Dermis microvascular lymphatic vessel endothelial cell (primary cell): ENCODE data around the gene PEX26. TPM values are rescaled to one million over a fixed set of nuclear protein-coding genes. Genes with fewer than 3 reads are reported as not detected.
"Not testable (repeated sequence)": the region's sequence is repeated elsewhere in the genome, so short reads cannot be mapped to it uniquely, and the experiment has no call there.

Experiments
- DNase-seq, 2 donors: peaks; one replicate each; pipeline versions ENCODE4 v3.0.0 to v3.0.0-alpha.2; 2010; ENCODE audit warnings: low read depth in 2 of 2
- total RNA-seq: library from RNA; depleted of rRNA; stranded (reverse); fragments of >200 nt; gene quantifications from 2 replicates; pipeline ENCODE4 v1.2.1, GENCODE V29; 2014

PEX26 gene
- total RNA-seq, 1 donor from 2014 or later = 13.6 TPM

GRCh38 chr22:18056807-18057474 is 20.8 kb upstream of the PEX26 start:
- DNase-seq = no peak

- peak; percentile 16 to 92 for DNase-seq
These were observed 20.1 kb upstream of the PEX26 start for GRCh38 chr22:18057568-18058209.

GRCh38 chr22:18058371-18059093 is 19.3 kb upstream of the PEX26 start:
- DNase-seq = no peak

DNA sequence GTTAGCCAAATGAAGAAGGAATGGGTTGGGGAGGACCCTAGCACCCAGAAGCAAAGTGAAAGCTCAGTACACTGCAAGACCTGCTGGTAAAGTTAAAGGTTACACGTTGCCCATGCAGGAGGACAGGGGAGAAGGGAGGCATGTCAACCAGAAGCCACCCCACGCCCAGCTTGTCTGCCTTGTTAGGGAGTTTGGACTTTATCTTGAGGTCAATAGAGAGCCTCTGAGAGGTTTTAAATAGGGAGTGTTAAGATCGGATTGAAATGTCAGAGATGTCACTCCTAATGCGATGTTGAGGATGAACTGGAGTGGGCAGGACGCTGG is 18.7 kb upstream of the PEX26 start:
- no peak for DNase-seq

DNA sequence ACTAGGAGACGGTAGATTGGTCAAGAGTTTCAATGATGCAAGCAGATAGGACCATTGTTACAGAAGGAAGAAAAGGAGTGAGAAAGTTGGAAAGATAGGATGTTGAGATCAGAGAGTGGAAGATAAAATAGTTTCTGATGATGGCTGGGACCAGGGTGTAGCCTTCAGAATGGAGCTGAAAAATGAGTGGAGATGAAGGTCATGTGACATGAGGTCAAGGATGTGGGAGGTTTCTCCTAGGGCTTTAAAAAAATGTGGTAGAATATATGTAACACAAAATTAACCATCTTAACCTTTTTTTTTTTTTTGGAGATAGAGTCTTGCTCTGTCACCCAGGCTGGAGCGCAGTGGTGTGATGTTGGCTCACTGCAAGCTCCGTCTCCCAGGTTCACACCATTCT is 18.3 kb upstream of the PEX26 start:
- no peak for DNase-seq

- DNase-seq = no peak
These were observed 17.8 kb upstream of the PEX26 start for GRCh38 chr22:18059991-18060390.

- peak in 1 of 2 donors; percentile 32 for DNase-seq
These were observed 16.9 kb upstream of the PEX26 start for GRCh38 chr22:18060646-18061620.

GRCh38 chr22:18062421-18062820 is 15.4 kb upstream of the PEX26 start:
- no peak for DNase-seq

- no peak for DNase-seq
These were observed 14.5 kb upstream of the PEX26 start for GRCh38 chr22:18063306-18063705.

DNA sequence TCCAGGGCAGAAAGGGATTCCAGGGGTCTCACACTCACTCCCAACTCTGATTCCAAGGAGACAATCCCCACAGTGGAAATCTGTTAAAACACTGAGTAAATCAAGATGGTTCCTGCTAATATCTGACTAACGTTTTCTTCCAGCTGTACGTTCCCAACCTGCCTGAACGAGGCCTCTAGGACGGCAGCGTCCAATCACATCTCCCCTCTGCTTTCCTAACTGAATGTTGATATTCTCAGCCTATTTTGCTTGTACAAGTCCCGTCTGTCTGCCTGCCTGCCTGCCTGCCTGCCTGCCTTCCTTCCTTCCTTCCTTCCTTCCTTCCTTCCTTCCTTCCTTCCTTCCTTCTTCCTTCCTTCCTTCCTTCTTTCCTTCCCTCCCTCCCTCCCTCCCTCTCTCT is 14.1 kb upstream of the PEX26 start:
- not testable (repeated sequence) for DNase-seq

DNA sequence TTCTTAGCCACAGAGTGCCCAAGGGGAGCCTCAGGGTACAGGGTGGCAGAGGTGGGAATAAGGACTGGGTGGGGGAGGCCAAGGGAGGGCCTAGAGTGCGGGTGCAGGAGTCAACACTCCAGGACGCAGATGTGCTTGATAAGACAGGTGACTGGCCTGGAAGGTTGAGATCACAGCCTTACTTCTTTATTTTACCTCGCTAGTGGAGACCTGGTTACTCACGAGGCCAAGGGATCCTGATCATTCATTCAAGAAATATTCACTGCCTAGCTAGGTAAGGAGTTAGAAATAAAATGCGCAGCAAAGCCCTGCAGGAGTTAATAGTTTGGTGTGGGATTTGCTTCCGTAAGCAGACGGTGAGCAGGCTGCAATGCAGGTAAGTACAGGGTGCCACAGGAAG is 13.2 kb upstream of the PEX26 start:
- DNase-seq = no peak

- DNase-seq = no peak
These were observed 12.5 kb upstream of the PEX26 start for GRCh38 chr22:18065256-18065655.

GRCh38 chr22:18066181-18066859 is 11.5 kb upstream of the PEX26 start:
- DNase-seq = no peak

DNA sequence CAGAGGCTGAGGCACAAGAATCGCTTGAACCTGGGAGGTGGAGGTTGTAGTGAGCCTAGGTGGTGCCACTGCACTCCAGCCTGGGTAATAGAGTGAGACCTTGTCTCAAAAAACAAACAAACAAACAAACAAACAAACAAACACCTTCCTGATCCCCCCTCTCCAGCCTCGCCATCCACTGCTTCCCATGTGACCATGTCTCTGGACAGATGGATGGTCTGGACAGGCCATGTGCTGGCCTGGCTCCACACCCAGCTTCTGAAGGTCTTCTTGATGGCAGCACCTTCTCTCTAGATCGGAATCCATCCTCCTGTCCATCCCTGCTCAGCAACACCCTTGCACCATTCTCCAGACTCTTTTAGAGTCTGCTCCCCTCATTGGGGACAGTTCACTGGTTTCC is 10.7 kb upstream of the PEX26 start:
- no peak for DNase-seq

- no peak for DNase-seq
These were observed 10.0 kb upstream of the PEX26 start for GRCh38 chr22:18067548-18068341.

- no peak for DNase-seq
These were observed 9.3 kb upstream of the PEX26 start for GRCh38 chr22:18068381-18068988.

GRCh38 chr22:18069041-18069440 is 8.7 kb upstream of the PEX26 start:
- no peak for DNase-seq

- DNase-seq = no peak
These were observed 7.7 kb upstream of the PEX26 start for GRCh38 chr22:18070041-18070440.

DNA sequence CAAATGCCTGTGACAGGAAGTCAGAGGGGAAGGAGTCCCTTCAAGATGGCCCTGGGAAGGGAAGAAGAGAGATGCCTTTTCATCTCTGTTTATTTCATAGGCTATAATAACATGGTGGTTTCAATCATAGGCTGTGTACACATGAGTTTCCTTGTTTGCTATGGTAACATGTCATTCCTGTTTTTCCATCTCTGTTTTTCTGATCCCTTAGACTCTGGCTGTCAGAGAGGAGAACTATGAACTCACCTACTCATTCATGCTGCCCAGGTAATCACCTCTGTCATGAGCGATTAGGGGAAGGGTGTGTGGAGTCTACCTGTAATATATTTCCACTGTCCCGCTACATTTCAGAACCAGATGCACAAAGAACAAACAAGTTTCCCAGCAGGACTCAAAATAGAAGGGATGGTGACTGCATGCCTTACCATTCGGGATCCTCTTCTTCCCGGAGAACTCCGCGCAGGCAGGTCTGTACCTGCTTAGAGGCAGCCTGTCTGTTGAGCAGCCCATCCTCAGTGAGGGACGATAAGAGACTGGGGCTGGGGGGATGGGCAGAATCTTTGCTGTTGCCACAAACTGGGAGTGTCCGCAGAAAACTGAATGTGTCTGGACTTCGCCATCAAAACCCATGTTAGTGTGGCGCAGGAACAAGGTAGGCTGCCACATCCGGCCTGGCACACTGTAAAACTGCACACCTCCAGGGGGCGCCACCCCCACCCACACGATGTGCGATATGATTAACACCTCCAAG is 7.1 kb upstream of the PEX26 start:
- no peak for DNase-seq
